SK-N-MC (cell line): Measurements from ENCODE around the gene SASH1.
"Not testable (repeated sequence)": the region's sequence is repeated elsewhere in the genome, so short reads cannot be mapped to it uniquely, and the experiment has no call there.

Source experiments
- DNase-seq: peaks from one replicate; pipeline ENCODE4 v3.0.0-alpha.2; 2011; ENCODE audit warnings: low read depth, low spot score
- H3K27ac ChIP-seq: fragments of 200-600 bp; sonication (generic); 2 replicates; pipeline ENCODE4 v1.5.1; 2016; ENCODE audit warnings: mixed run types
- H3K36me3 ChIP-seq: fragments of 200-600 bp; sonication (generic); 2 replicates; pipeline ENCODE4 v1.6.1; 2017; ENCODE audit warnings: antibody characterized with exemption, low read length, mixed read lengths; ENCODE audit not compliant: insufficient read depth
- H3K4me3 ChIP-seq: fragments of 200-600 bp; sonication (generic); 2 replicates; pipeline ENCODE4 v1.5.1; 2016
- H3K9ac ChIP-seq: fragments of 200-600 bp; sonication (generic); 2 replicates; pipeline ENCODE4 v1.8.0; 2017; ENCODE audit warnings: mixed run types, mixed read lengths; ENCODE audit not compliant: insufficient read length
- H3K9me3 ChIP-seq: fragments of 200-600 bp; sonication (generic); 2 replicates; pipeline ENCODE4 v1.6.1; 2017; ENCODE audit warnings: low read depth, mild to moderate bottlenecking, antibody characterized with exemption, low read length, moderate library complexity, mixed read lengths
- EZH2 ChIP-seq: fragments of 200-600 bp; sonication (generic); IDR thresholded peaks from one replicate; pipeline ENCODE4 v1.6.1; 2017; ENCODE audit warnings: antibody characterized with exemption
- FOXP2 ChIP-seq: optimal IDR thresholded peaks from 2 replicates; pipeline ENCODE3; 2011; ENCODE audit warnings: mild to moderate bottlenecking, moderate library complexity; ENCODE audit not compliant: insufficient read depth; ENCODE audit errors: extremely low read length, control extremely low read depth
- POLR2AphosphoS5 ChIP-seq: IDR thresholded peaks from 2 replicates; pipeline ENCODE4 v1.6.1; 2012; ENCODE audit warnings: mild to moderate bottlenecking, low read depth, low read length, borderline replicate concordance

Gene SASH1

GRCh38 chr6:148578837-148579565, 236.4 kb downstream of the SASH1 start:
- Histone ChIP-seq H3K4me3 (no peak overlapping the region), H3K9ac (no peak overlapping the region), H3K9me3 (no peaks in the 10 kb centered on the region), H3K36me3 (no peaks in the 10 kb centered on the region), H3K27ac (no peak overlapping the region)
- TF ChIP-seq POLR2AphosphoS5 (no peak), EZH2 (no peak), FOXP2 (no peak)
- DNase-seq = no peak

DNA sequence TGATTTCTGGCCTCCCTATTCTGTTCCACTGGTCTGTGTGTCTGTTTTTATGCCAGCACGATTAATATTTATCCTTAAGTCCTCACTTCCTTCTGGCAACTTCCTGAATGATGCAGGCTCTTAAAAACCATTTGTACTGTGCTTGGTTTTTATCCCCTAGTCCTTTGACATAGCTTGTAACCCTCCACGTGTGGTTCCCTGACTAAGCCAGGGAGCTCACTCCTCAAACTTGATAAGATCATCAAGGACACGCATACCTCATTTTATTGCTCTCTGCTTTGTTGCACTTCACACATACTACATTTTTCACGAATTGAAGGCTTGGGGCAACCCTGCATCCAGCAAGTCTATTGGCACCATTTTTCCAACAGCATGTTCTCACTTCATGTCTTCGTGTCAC, 237.8 kb downstream of the SASH1 start:
- Histone ChIP-seq H3K9ac (no peak overlapping the region), H3K27ac (no peak overlapping the region), H3K36me3 (no peaks in the 10 kb centered on the region), H3K4me3 (no peak overlapping the region), H3K9me3 (no peaks in the 10 kb centered on the region)
- TF ChIP-seq FOXP2 (no peak), EZH2 (no peak), POLR2AphosphoS5 (no peak)
- no peak for DNase-seq

- H3K4me3 ChIP-seq = no peak overlapping the region
- TF ChIP-seq FOXP2 = no peak
- TF ChIP-seq POLR2AphosphoS5 = no peak
- H3K36me3 ChIP-seq = no peaks in the 10 kb centered on the region
- no peaks in the 10 kb centered on the region for H3K9me3 ChIP-seq
- no peak overlapping the region for H3K9ac ChIP-seq
- no peak for DNase-seq
- no peak overlapping the region for H3K27ac ChIP-seq
These were observed 241.0 kb downstream of the SASH1 start for GRCh38 chr6:148583631-148584030.

GRCh38 chr6:148585641-148586040, 243.0 kb downstream of the SASH1 start:
- H3K9ac ChIP-seq, H3K9me3 ChIP-seq, H3K27ac ChIP-seq, H3K4me3 ChIP-seq, H3K36me3 ChIP-seq, DNase-seq: not testable (repeated sequence)

GRCh38 chr6:148590883-148591282, 248.2 kb downstream of the SASH1 start:
- no peak overlapping the region for H3K4me3 ChIP-seq
- no peak overlapping the region for H3K9ac ChIP-seq
- no peaks in the 10 kb centered on the region for H3K36me3 ChIP-seq
- H3K27ac ChIP-seq = no peak overlapping the region
- no peak for DNase-seq
- TF ChIP-seq FOXP2 = no peak
- TF ChIP-seq POLR2AphosphoS5 = no peak
- TF ChIP-seq EZH2 = no peak
- H3K9me3 ChIP-seq = no peaks in the 10 kb centered on the region

DNA sequence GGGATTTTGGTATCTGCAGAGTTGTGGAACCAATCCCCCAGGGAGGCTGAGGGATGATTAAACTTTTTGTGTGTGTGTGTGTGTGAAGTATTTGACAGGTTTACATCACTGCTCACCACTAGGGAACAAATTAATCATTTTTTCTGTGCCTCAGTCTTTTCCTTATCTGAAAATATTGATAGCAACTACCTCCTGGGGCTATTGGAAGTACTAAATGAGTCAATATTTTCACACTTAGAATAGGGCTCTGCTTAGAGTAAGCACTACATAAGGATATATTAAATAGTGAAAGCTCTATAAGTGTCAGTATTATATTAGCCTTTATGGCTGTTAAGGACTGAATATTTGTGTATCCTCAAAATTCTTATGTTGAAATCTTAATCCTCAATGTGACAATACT, 249.0 kb downstream of the SASH1 start:
- H3K9me3 ChIP-seq = no peaks in the 10 kb centered on the region
- H3K9ac ChIP-seq = no peak overlapping the region
- no peaks in the 10 kb centered on the region for H3K36me3 ChIP-seq
- no peak for TF ChIP-seq FOXP2
- no peak for DNase-seq
- no peak overlapping the region for H3K4me3 ChIP-seq
- H3K27ac ChIP-seq = no peak overlapping the region

GRCh38 chr6:148593130-148593812, 250.6 kb downstream of the SASH1 start:
- no peak overlapping the region for H3K4me3 ChIP-seq
- TF ChIP-seq POLR2AphosphoS5 (no peak), EZH2 (no peak), FOXP2 (no peak)

DNA sequence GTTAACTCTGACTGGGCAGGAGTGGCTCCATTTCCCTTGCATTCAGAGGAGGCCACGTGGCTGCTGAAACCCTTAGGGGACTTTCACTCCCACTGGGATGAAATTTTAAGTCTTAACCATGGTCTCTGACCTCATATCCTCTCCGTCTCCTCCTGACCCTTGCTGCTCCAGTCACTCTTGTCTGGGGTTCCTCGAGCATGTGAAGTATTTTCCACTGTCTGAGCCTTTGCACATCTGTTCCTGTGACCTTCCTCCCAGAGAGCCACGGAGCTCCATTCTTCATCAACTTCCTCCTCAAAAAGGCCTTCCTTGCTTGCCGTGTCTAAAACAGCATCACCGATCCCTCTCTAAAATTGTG, 251.2 kb downstream of the SASH1 start:
- TF ChIP-seq FOXP2 (no peak), EZH2 (no peak), POLR2AphosphoS5 (no peak)
- Histone ChIP-seq H3K9ac (no peak overlapping the region), H3K9me3 (no peaks in the 10 kb centered on the region), H3K27ac (no peak overlapping the region), H3K36me3 (no peaks in the 10 kb centered on the region), H3K4me3 (no peak overlapping the region)
- no peak for DNase-seq

More at GRCh38 chr6:148593130-148593812, 250.6 kb downstream of the SASH1 start:
- Histone ChIP-seq H3K9me3 (no peaks in the 10 kb centered on the region), H3K9ac (no peak overlapping the region), H3K27ac (no peak overlapping the region), H3K36me3 (no peaks in the 10 kb centered on the region)
- DNase-seq = no peak

DNA sequence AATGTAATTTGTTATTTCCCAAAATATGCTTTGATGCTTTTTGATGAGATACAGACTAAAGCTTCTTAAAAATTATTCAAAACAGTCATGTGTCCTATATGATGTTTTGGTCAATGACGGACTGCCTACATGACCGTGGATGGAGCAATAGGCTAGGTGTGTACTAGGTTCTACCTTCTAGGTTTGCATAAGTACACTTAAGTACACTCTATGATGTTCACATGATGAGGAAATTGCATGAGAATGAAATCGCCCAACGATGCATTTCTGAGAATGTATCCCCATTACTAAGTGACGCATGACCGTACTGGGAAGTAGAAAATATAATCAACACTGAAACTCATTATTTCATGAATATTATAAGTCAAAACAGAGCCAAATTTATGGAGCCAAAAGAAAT, 252.9 kb downstream of the SASH1 start:
- H3K36me3 ChIP-seq = no peaks in the 10 kb centered on the region
- DNase-seq = no peak
- no peak overlapping the region for H3K27ac ChIP-seq
- no peaks in the 10 kb centered on the region for H3K9me3 ChIP-seq
- no peak for TF ChIP-seq POLR2AphosphoS5
- no peak for TF ChIP-seq EZH2
- TF ChIP-seq FOXP2 = no peak
- no peak overlapping the region for H3K9ac ChIP-seq
- H3K4me3 ChIP-seq = no peak overlapping the region
